ENCODE measurements around the gene NRCAM.

NRCAM gene

GRCh38 chr7:108253275-108254044 lies 202.8 kb downstream of the NRCAM start:
- Histone ChIP-seq H3K27ac (ENCODE audit: extremely low read depth, low read depth, low read length) (no peak overlapping the region), H3K36me3 (ENCODE audit: control insufficient read depth in 2 of 2, insufficient read depth in 1 of 2, low read length in 2 of 2) (no peaks in the 10 kb centered on the region), H3K4me3 (ENCODE audit: low read depth, low read length) (no peak overlapping the region), H3K9me3 (ENCODE audit: control insufficient read depth, insufficient read depth, low read depth, low read length) (no peaks in the 10 kb centered on the region), H3K4me1 (ENCODE audit: control insufficient read depth, insufficient read depth, low read length) (no peaks in the 10 kb centered on the region)
- ChIA-PET CTCF (interaction anchor here (0.8 kb wide), 1 partner anchor 31 kb away, joined by 3 read pairs; no protein-coding TSS in a partner anchor), POLR2A (no interaction called here)
- TF ChIP-seq, protein P1, sequence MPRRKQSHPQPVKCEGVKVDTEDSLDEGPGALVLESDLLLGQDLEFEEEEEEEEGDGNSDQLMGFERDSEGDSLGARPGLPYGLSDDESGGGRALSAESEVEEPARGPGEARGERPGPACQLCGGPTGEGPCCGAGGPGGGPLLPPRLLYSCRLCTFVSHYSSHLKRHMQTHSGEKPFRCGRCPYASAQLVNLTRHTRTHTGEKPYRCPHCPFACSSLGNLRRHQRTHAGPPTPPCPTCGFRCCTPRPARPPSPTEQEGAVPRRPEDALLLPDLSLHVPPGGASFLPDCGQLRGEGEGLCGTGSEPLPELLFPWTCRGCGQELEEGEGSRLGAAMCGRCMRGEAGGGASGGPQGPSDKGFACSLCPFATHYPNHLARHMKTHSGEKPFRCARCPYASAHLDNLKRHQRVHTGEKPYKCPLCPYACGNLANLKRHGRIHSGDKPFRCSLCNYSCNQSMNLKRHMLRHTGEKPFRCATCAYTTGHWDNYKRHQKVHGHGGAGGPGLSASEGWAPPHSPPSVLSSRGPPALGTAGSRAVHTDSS (tag by site-specific recombination; IDR thresholded peaks at IDR 0.05): peak; percentile 49; the same call in 1 of the 2 replicates
- TF ChIP-seq ZNF341 (tag by site-specific recombination; IDR thresholded peaks at IDR 0.05; ENCODE audit: low read depth) (no peak), ZNF548 (tag by site-specific recombination; IDR thresholded peaks at IDR 0.05) (no peak), MZF1 (tag by site-specific recombination; IDR thresholded peaks at IDR 0.05; ENCODE audit: borderline replicate concordance) (peak; percentile 20; the same call in 1 of the 2 replicates), ZNF174 (tag by site-specific recombination; IDR thresholded peaks at IDR 0.05) (no peak)
- TF ChIP-seq, protein P2, sequence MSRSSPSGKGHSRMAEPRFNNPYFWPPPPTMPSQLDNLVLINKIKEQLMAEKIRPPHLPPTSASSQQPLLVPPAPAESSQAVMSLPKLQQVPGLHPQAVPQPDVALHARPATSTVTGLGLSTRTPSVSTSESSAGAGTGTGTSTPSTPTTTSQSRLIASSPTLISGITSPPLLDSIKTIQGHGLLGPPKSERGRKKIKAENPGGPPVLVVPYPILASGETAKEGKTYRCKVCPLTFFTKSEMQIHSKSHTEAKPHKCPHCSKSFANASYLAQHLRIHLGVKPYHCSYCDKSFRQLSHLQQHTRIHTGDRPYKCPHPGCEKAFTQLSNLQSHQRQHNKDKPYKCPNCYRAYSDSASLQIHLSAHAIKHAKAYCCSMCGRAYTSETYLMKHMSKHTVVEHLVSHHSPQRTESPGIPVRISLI (tag by site-specific recombination; IDR thresholded peaks at IDR 0.05): no peak

GRCh38 chr7:108252177-108252576 lies 204.1 kb downstream of the NRCAM start:
- Histone ChIP-seq H3K4me3 (ENCODE audit: low read depth, low read length) (no peak overlapping the region), H3K4me1 (ENCODE audit: control insufficient read depth, insufficient read depth, low read length) (no peaks in the 10 kb centered on the region), H3K36me3 (ENCODE audit: control insufficient read depth in 2 of 2, insufficient read depth in 1 of 2, low read length in 2 of 2) (no peaks in the 10 kb centered on the region), H3K9me3 (ENCODE audit: control insufficient read depth, insufficient read depth, low read depth, low read length) (no peaks in the 10 kb centered on the region), H3K27ac (ENCODE audit: extremely low read depth, low read depth, low read length) (no peak overlapping the region)
- CTCF ChIA-PET: interaction anchor here (1.0 kb wide), 1 partner anchor 13 kb away, joined by 3 read pairs; no protein-coding TSS in a partner anchor
- POLR2A ChIA-PET: no interaction called here
- TF ChIP-seq ZNF701 (tag by site-specific recombination; IDR thresholded peaks at IDR 0.05) (no peak), ZNF221 (tag by site-specific recombination; IDR thresholded peaks at IDR 0.05; ENCODE audit: borderline replicate concordance) (no peak), ZBTB20 (tag by site-specific recombination; IDR thresholded peaks at IDR 0.05) (no peak)

GRCh38 chr7:108251700-108252099 lies 204.5 kb downstream of the NRCAM start:
- POLR2A ChIA-PET: no interaction called here
- TF ChIP-seq, protein P3, sequence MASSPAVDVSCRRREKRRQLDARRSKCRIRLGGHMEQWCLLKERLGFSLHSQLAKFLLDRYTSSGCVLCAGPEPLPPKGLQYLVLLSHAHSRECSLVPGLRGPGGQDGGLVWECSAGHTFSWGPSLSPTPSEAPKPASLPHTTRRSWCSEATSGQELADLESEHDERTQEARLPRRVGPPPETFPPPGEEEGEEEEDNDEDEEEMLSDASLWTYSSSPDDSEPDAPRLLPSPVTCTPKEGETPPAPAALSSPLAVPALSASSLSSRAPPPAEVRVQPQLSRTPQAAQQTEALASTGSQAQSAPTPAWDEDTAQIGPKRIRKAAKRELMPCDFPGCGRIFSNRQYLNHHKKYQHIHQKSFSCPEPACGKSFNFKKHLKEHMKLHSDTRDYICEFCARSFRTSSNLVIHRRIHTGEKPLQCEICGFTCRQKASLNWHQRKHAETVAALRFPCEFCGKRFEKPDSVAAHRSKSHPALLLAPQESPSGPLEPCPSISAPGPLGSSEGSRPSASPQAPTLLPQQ (tag by site-specific recombination; IDR thresholded peaks at IDR 0.05): no peak
- TF ChIP-seq ZNF521 (tag by site-specific recombination; IDR thresholded peaks at IDR 0.05): no peak
- no peak for TF ChIP-seq ZNF777 (tag by site-specific recombination; IDR thresholded peaks at IDR 0.05; ENCODE audit: borderline replicate concordance)
- TF ChIP-seq ZSCAN16 (tag by site-specific recombination; IDR thresholded peaks at IDR 0.05): no peak
- no peak for TF ChIP-seq ZNF623 (tag by site-specific recombination; IDR thresholded peaks at IDR 0.05)
- TF ChIP-seq GLI2 (tag by site-specific recombination; IDR thresholded peaks at IDR 0.05; ENCODE audit: borderline replicate concordance, low read depth): no peak
- TF ChIP-seq ZNF843 (tag by site-specific recombination; IDR thresholded peaks at IDR 0.05): no peak
- H3K27ac ChIP-seq (ENCODE audit: extremely low read depth, low read depth, low read length): no peak overlapping the region
- H3K36me3 ChIP-seq (ENCODE audit: control insufficient read depth in 2 of 2, insufficient read depth in 1 of 2, low read length in 2 of 2): no peaks in the 10 kb centered on the region
- CTCF ChIA-PET: interaction anchor here (1.0 kb wide), 1 partner anchor 12 kb away, joined by 3 read pairs; no protein-coding TSS in a partner anchor
- H3K4me3 ChIP-seq (ENCODE audit: low read depth, low read length): no peak overlapping the region
- no peaks in the 10 kb centered on the region for H3K9me3 ChIP-seq (ENCODE audit: control insufficient read depth, insufficient read depth, low read depth, low read length)
- H3K4me1 ChIP-seq (ENCODE audit: control insufficient read depth, insufficient read depth, low read length): no peaks in the 10 kb centered on the region
